K562 (cell line): ENCODE results near the gene LIMS1. TPM values are rescaled to one million over a fixed set of nuclear protein-coding genes. Genes with fewer than 3 reads are reported as not detected.

Source experiments
- BRD9 ChIP-seq: fragments of 450-650 bp; IDR thresholded peaks from 2 replicates; pipeline ENCODE4 v1.6.1; 2018; ENCODE audit warnings: low read depth; ENCODE audit not compliant: partially characterized antibody
- BRF2 ChIP-seq: IDR thresholded peaks from 3 replicates; pipeline ENCODE4 v1.6.1; 2011; ENCODE audit warnings: borderline replicate concordance, mild to moderate bottlenecking; ENCODE audit not compliant: insufficient read length, insufficient read depth
- CBFA2T3 ChIP-seq: fragments of 450-650 bp; IDR thresholded peaks from 2 replicates; pipeline ENCODE4 v1.6.1; 2017
- CREB3L1 ChIP-seq: fragments of 450-650 bp; IDR thresholded peaks from 2 replicates; pipeline ENCODE4 v1.6.1; 2014; ENCODE audit warnings: low read depth, mild to moderate bottlenecking, moderate library complexity, borderline replicate concordance
- CTBP1 ChIP-seq: fragments of 450-650 bp; IDR thresholded peaks from 2 replicates; pipeline ENCODE4 v1.6.1; 2016; ENCODE audit warnings: borderline replicate concordance
- FIP1L1 ChIP-seq: fragments of 200-400 bp; formaldehyde crosslinking; IDR thresholded peaks from 2 replicates; pipeline ENCODE4 v1.6.1; 2018; ENCODE audit warnings: mild to moderate bottlenecking, low read depth, low read length; ENCODE audit not compliant: poor library complexity, severe bottlenecking
- LARP7 ChIP-seq: fragments of 450-650 bp; IDR thresholded peaks from 2 replicates; pipeline ENCODE4 v1.6.1; 2016
- MAFF ChIP-seq: IDR thresholded peaks from 2 replicates; pipeline ENCODE4 v1.6.1; 2012; ENCODE audit warnings: low read length, improper control_type of control experiment
- MCM5 ChIP-seq: fragments of 450-650 bp; IDR thresholded peaks from 2 replicates; pipeline ENCODE4 v1.6.1; 2016; ENCODE audit warnings: low read depth
- MYC ChIP-seq, 2 experiments: fragments of 250-450 bp in 1 of 2; sonication (Bioruptor Pico) in 1 of 2; IDR thresholded peaks; 2 replicates each; pipeline versions ENCODE4 v1.5.1 to v1.6.1; 2012 to 2021; ENCODE audit warnings: low read depth in 2 of 2, borderline replicate concordance in 1 of 2, improper control_type of control experiment in 1 of 2, low read length in 1 of 2, mild to moderate bottlenecking in 1 of 2, moderate library complexity in 1 of 2
- NR4A1 ChIP-seq, 2 experiments: fragments of 250-450 bp in 1 of 2; fragments of 450-650 bp in 1 of 2; sonication (Bioruptor Pico) in 1 of 2; IDR thresholded peaks; 2 replicates each; pipeline versions ENCODE4 v1.4.0 to v1.6.1; 2016 to 2020; ENCODE audit warnings: mild to moderate bottlenecking in 2 of 2, missing compliant biosample characterization in 1 of 2, missing genetic modification characterization in 1 of 2, moderate library complexity in 1 of 2
- POLR3A ChIP-seq: IDR thresholded peaks from 2 replicates; pipeline ENCODE4 v1.6.1; 2011; ENCODE audit warnings: borderline replicate concordance, mild to moderate bottlenecking, moderate library complexity; ENCODE audit not compliant: insufficient read length, insufficient read depth; ENCODE audit errors: extremely low read depth
- SETDB1 ChIP-seq: IDR thresholded peaks from one replicate; pipeline ENCODE4 v1.6.1; 2012; ENCODE audit warnings: low read length, control low read depth, inconsistent platforms
- SMAD2 ChIP-seq: fragments of 150-350 bp; IDR thresholded peaks from 2 replicates; pipeline ENCODE4 v1.6.1; 2014; ENCODE audit warnings: low read depth, mild to moderate bottlenecking, low read length
- SMAD4 ChIP-seq: fragments of 250-450 bp; sonication (Bioruptor Pico); conservative IDR thresholded peaks from 2 replicates; pipeline ENCODE4 v1.8.0; 2021; ENCODE audit warnings: inconsistent platforms, mild to moderate bottlenecking, moderate library complexity
- SRSF1 ChIP-seq: fragments of 200-400 bp; formaldehyde crosslinking; IDR thresholded peaks from 2 replicates; pipeline ENCODE4 v1.6.1; 2017; ENCODE audit warnings: mild to moderate bottlenecking, low read depth, low read length, moderate library complexity
- TCF3 ChIP-seq: sonication (generic); formaldehyde crosslinking; IDR thresholded peaks from 2 replicates; pipeline ENCODE4 v1.4.0; 2020; ENCODE audit warnings: mild to moderate bottlenecking, missing genetic modification reagents
- ZBTB1 ChIP-seq: sonication (generic); formaldehyde crosslinking; IDR thresholded peaks from 2 replicates; pipeline ENCODE4 v1.8.1; 2023; ENCODE audit warnings: missing genetic modification reagents, low read depth, mild to moderate bottlenecking, borderline replicate concordance
- ZC3H4 ChIP-seq: sonication (generic); formaldehyde crosslinking; IDR thresholded peaks from 2 replicates; pipeline ENCODE4 v1.9.0; 2021; ENCODE audit warnings: missing genetic modification reagents, borderline replicate concordance
- ZNF140 ChIP-seq: fragments of 250-450 bp; sonication (Bioruptor Pico); IDR thresholded peaks from 2 replicates; pipeline ENCODE4 v1.8.0; 2021; ENCODE audit warnings: moderate library complexity, mild to moderate bottlenecking, inconsistent platforms
- ZNF778 ChIP-seq: fragments of 450-650 bp; formaldehyde crosslinking; IDR thresholded peaks from 2 replicates; pipeline ENCODE4 v1.4.0; 2020; ENCODE audit warnings: mild to moderate bottlenecking, moderate library complexity
- ZZZ3 ChIP-seq: fragments of 450-650 bp; IDR thresholded peaks from 2 replicates; pipeline ENCODE4 v1.6.1; 2016; ENCODE audit warnings: antibody characterized with exemption, mild to moderate bottlenecking, moderate library complexity
- polyA plus RNA-seq, 8 experiments: library from polyadenylated mRNA; depleted of rRNA in 4 of 8; stranded (reverse) in 5 of 8; unstranded in 3 of 8; fragments of >200 nt; fragmentation: Nextera tagmentation in 2 of 8; fragmentation: Illumina TruSeq in 1 of 8; extraction: Ambion mirVana in 2 of 8; extraction: Trizol in 1 of 8; gene quantifications; 2 replicates each; pipeline versions ENCODE4 v1.2.1 to v1.2.3, GENCODE V29; 2011 to 2014; ENCODE audit warnings: inconsistent platforms in 1 of 8, missing spikeins in 1 of 8
- total RNA-seq, 7 experiments: library from RNA; depleted of rRNA in 6 of 7; stranded (reverse); fragments of >200 nt in 6 of 7; fragmentation: Illumina TruSeq in 2 of 7; extraction: Trizol in 2 of 7; gene quantifications; 2 replicates each; pipeline versions ENCODE4 v1.2.1 to v1.2.3, GENCODE V29; 2011 to 2021; ENCODE audit warnings: low replicate concordance in 1 of 7
- TF ChIP-seq, protein P1 (sequence below): fragments of 250-450 bp; sonication (Bioruptor Pico); IDR thresholded peaks from 2 replicates; pipeline ENCODE4 v1.5.0; 2022; ENCODE audit warnings: mild to moderate bottlenecking

LIMS1 gene
- total and polyA plus RNA-seq, 9 of the 15 experiments (the other 6 are each of a cell fraction or from before 2014, with no cell fraction given) = 52.8 to 134 (median 81.0) TPM

DNA sequence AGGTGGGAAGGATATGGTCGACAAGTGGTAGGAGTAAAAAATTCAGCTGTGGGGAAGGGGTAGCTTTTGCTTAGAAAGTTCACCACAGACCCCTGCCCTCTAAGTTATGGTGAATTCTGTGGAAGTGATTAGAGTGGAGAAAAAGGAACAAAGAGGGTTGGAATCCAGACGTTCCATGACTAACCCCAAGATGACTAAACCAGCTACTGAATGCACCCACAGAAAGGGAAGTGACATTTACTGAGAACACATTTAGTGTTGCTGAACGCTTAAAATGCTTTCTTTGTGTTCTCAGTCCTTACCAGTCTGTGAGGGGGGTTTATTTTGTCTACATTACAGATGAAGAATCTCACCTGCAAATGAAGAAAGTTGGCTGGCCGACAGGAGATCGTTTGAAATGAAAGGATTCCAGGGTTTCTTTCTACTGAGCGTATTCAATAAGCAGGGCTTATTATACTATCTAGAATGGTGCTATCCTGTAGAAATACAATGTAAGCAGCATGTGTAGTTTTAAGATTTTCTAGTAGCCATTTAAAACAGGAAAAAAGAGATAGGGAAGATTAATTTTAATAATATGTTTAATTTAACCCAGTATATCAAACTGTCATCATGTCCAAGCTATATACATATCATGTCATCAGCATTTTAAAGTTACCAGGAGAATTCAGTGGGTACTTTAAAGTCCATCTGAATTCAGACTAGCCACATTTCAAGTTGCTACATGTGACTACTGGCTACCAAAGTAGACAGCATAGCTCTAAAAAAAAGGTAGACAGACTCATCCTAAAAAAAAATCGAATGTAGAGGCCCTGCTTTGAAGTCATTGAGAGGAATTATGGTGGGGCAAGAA lies 60.1 kb downstream of the LIMS1 start (continued):
- TF ChIP-seq POLR3A = no peak
- no peak for TF ChIP-seq ZBTB1 (CRISPR knock-in tag)
- TF ChIP-seq SETDB1 = no peak
- no peak for TF ChIP-seq CTBP1
- no peak for TF ChIP-seq SRSF1
- no peak for TF ChIP-seq MCM5
- TF ChIP-seq MAFF = no peak
- TF ChIP-seq LARP7 = no peak
- no peak for TF ChIP-seq CREB3L1
- no peak for TF ChIP-seq SMAD2
- TF ChIP-seq TCF3 (CRISPR knock-in tag) = no peak; the same call in 1 of the 2 replicates
- TF ChIP-seq MYC (IDR thresholded peaks at IDR 0.05; ENCODE audit: low read depth, low read length) = 0 out of 2 replicates have a peak, but pooled peaks have one; percentile 18
- no peak for TF ChIP-seq MYC (CRISPR knock-in tag; IDR thresholded peaks at IDR 0.05; ENCODE audit: borderline replicate concordance, low read depth)
- TF ChIP-seq ZNF140 (CRISPR knock-in tag) = no peak
- TF ChIP-seq BRF2 = no peak
- TF ChIP-seq CBFA2T3 = 0 out of 2 replicates have a peak, but pooled peaks have one; percentile 13
- TF ChIP-seq ZNF778 (CRISPR knock-in tag) = no peak
- no peak for TF ChIP-seq NR4A1 (CRISPR knock-in tag; IDR thresholded peaks at IDR 0.05)
- TF ChIP-seq NR4A1 (tag; IDR thresholded peaks at IDR 0.05) = 0 out of 2 replicates have a peak, but pooled peaks have one; percentile 30
- TF ChIP-seq BRD9 = peak; percentile 21
- no peak for TF ChIP-seq FIP1L1
- TF ChIP-seq ZZZ3 = no peak
- no peak for TF ChIP-seq ZC3H4 (CRISPR knock-in tag)
- TF ChIP-seq, protein P1, sequence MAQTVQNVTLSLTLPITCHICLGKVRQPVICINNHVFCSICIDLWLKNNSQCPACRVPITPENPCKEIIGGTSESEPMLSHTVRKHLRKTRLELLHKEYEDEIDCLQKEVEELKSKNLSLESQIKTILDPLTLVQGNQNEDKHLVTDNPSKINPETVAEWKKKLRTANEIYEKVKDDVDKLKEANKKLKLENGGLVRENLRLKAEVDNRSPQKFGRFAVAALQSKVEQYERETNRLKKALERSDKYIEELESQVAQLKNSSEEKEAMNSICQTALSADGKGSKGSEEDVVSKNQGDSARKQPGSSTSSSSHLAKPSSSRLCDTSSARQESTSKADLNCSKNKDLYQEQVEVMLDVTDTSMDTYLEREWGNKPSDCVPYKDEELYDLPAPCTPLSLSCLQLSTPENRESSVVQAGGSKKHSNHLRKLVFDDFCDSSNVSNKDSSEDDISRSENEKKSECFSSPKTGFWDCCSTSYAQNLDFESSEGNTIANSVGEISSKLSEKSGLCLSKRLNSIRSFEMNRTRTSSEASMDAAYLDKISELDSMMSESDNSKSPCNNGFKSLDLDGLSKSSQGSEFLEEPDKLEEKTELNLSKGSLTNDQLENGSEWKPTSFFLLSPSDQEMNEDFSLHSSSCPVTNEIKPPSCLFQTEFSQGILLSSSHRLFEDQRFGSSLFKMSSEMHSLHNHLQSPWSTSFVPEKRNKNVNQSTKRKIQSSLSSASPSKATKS = no peak
- TF ChIP-seq SMAD4 (CRISPR knock-in tag) = 0 out of 2 replicates have a peak, but pooled peaks have one; percentile 13
